B cell (primary cell): ENCODE data around the gene EXOC4. TPM values are rescaled to one million over a fixed set of nuclear protein-coding genes. Genes with fewer than 3 reads are reported as not detected.

Experiments
- ATAC-seq: fragments of 200-7000 bp; cut with Tn5 transposase; one replicate; pipeline ENCODE4 v1.10.0; 2021; ENCODE audit warnings: low read depth, mild to moderate bottlenecking, moderate number of reproducible peaks, moderate library complexity
- CTCF ChIA-PET: fragments of 350-600 bp; sonication (Branson Sonifier 250); formaldehyde crosslinking; loops from one replicate; lab custom pipeline; 2021; ENCODE audit warnings: antibody characterized with exemption, inconsistent platforms; lab: Charles Lee
- POLR2A ChIA-PET: fragments of 350-600 bp; sonication (Branson Sonifier 250); formaldehyde crosslinking; loops from one replicate; lab custom pipeline; 2021; ENCODE audit warnings: antibody characterized with exemption; lab: Charles Lee
- DNase-seq: peaks from one replicate; pipeline ENCODE4 v3.0.0; 2013
- H2AFZ ChIP-seq: 2 replicates; pipeline ENCODE4 v1.6.1; 2012; ENCODE audit warnings: mild to moderate bottlenecking, low read depth, low read length; ENCODE audit not compliant: insufficient read depth, poor library complexity, severe bottlenecking
- H3K27ac ChIP-seq, 2 donors: 1 replicate in 1 of 2; 2 replicates in 1 of 2; pipeline ENCODE4 v1.5.1; 2012 to 2013; ENCODE audit warnings: low read length in 2 of 2, mild to moderate bottlenecking in 2 of 2, moderate library complexity in 1 of 2
- H3K27me3 ChIP-seq, 4 experiments: fragments of 200-600 bp in 1 of 4; sonication (generic) in 1 of 4; replicated peaks in 1 of 4; 1 replicate in 2 of 4; 2 replicates in 2 of 4; pipeline versions ENCODE4 v1.6.1 to v1.7.0; 2013 to 2016; ENCODE audit warnings: low read length in 3 of 4, mild to moderate bottlenecking in 2 of 4, mixed read lengths in 1 of 4, moderate library complexity in 1 of 4; ENCODE audit not compliant: insufficient read depth in 4 of 4, control insufficient read depth in 3 of 4; ENCODE audit errors: control extremely low read depth in 1 of 4
- H3K36me3 ChIP-seq, 2 experiments: replicated peaks in 1 of 2; 1 replicate in 1 of 2; 2 replicates in 1 of 2; pipeline versions ENCODE4 v1.6.1 to v1.7.1; 2013; ENCODE audit warnings: low read length in 1 of 2; ENCODE audit not compliant: insufficient read depth in 2 of 2, control insufficient read depth in 1 of 2; ENCODE audit errors: control extremely low read depth in 1 of 2, extremely low read depth in 1 of 2
- H3K4me1 ChIP-seq, 2 donors: fragments of 200-600 bp in 1 of 2; sonication (generic) in 1 of 2; 1 replicate in 1 of 2; 2 replicates in 1 of 2; pipeline versions ENCODE4 v1.5.1 to v1.6.1; 2013 to 2017; ENCODE audit warnings: low read length in 2 of 2; ENCODE audit not compliant: control insufficient read depth in 2 of 2, insufficient read depth in 2 of 2
- H3K4me2 ChIP-seq: replicated peaks from 2 replicates; pipeline ENCODE3; 2012; ENCODE audit warnings: mild to moderate bottlenecking, low read depth, low read length; ENCODE audit not compliant: poor library complexity, severe bottlenecking
- H3K4me3 ChIP-seq, 5 experiments: fragments of 200-600 bp in 1 of 5; sonication (generic) in 1 of 5; 1 replicate in 3 of 5; 2 replicates in 2 of 5; pipeline versions ENCODE4 v1.5.1 to v1.7.0; 2011 to 2016; ENCODE audit warnings: low read length in 4 of 5, mild to moderate bottlenecking in 4 of 5, low read depth in 2 of 5, control low read depth in 1 of 5, moderate library complexity in 1 of 5; ENCODE audit not compliant: insufficient read depth in 1 of 5; ENCODE audit errors: control extremely low read depth in 1 of 5, extremely low read depth in 1 of 5
- H3K79me2 ChIP-seq: fragments of 200-600 bp; sonication (generic); one replicate; pipeline ENCODE4 v1.6.0; 2016; ENCODE audit warnings: low read length; ENCODE audit not compliant: control insufficient read depth, insufficient read depth
- H3K9ac ChIP-seq: fragments of 200-600 bp; sonication (generic); 2 replicates; pipeline ENCODE4 v1.6.1; 2017; ENCODE audit warnings: mild to moderate bottlenecking, low read length, moderate library complexity
- H3K9me3 ChIP-seq, 3 donors: one replicate each; pipeline versions ENCODE4 v1.6.1 to v1.7.1; 2013; ENCODE audit warnings: low read length in 2 of 3; ENCODE audit not compliant: control insufficient read depth in 2 of 3, insufficient read depth in 1 of 3; ENCODE audit errors: control extremely low read depth in 1 of 3
- H4K20me1 ChIP-seq: 2 replicates; pipeline ENCODE4 v1.6.0; 2012; ENCODE audit warnings: mild to moderate bottlenecking, low read length; ENCODE audit not compliant: insufficient read depth, control insufficient read depth, poor library complexity, severe bottlenecking
- H3K27ac Mint-ChIP-seq: one replicate; pipeline ENCODE4 v1.8.0; 2021; ENCODE audit warnings: mixed read lengths
- H3K27me3 Mint-ChIP-seq: one replicate; pipeline ENCODE4 v1.8.0; 2021; ENCODE audit warnings: mixed read lengths
- H3K4me1 Mint-ChIP-seq: one replicate; pipeline ENCODE4 v1.8.0; 2021; ENCODE audit warnings: mixed read lengths
- H3K4me3 Mint-ChIP-seq: one replicate; pipeline ENCODE4 v1.8.0; 2021; ENCODE audit warnings: mixed read lengths
- H3K9me3 Mint-ChIP-seq: one replicate; pipeline ENCODE4 v1.8.0; 2022; ENCODE audit warnings: mixed read lengths; ENCODE audit not compliant: insufficient read depth
- CTCF ChIP-seq: fragments of 200-600 bp; IDR thresholded peaks from one replicate; pipeline ENCODE4 v1.8.0; 2022; ENCODE audit warnings: antibody characterized with exemption, mild to moderate bottlenecking
- EZH2 ChIP-seq: IDR thresholded peaks from 2 replicates; pipeline ENCODE4 v1.6.1; 2012; ENCODE audit warnings: borderline replicate concordance, low read depth, mild to moderate bottlenecking, moderate library complexity, low read length; ENCODE audit not compliant: insufficient read depth, poor library complexity, severe bottlenecking
- WGBS: methylation state at CpG from one replicate; pipeline ENCODE4 v1.1.5; 2013; ENCODE audit warnings: missing lambda C conversion rate; ENCODE audit not compliant: insufficient coverage; 5-methylcytosine and 5-hydroxymethylcytosine counted together
- intact Hi-C: fragments of 100-400 bp; cut with micrococcal nuclease; formaldehyde crosslinking; loops from one replicate; pipeline ENCODE4 v1.10.0; 2022
- polyA plus RNA-seq: library from polyadenylated mRNA; depleted of rRNA; stranded (reverse); fragments of >200 nt; gene quantifications from 2 replicates; pipeline ENCODE4 v1.2.3, GENCODE V29; 2012
- total RNA-seq, 2 donors: library from RNA; stranded (reverse); fragments of 120-200 nt in 1 of 2; gene quantifications; 1 replicate in 1 of 2; 2 replicates in 1 of 2; pipeline versions ENCODE4 v1.2.3 to v1.2.4, GENCODE V29; 2013 to 2022

EXOC4 gene
- total and polyA plus RNA-seq, 2 donors (not counting 1 experiment from before 2014, with no cell fraction given): 16.7 to 135 TPM

GRCh38 chr7:133822868-133823552, 570.1 kb downstream of the EXOC4 start:
- Histone ChIP-seq H3K4me1 (no peaks in the 10 kb centered on the region), H2AFZ (no peak overlapping the region), H3K79me2 (no peaks in the 10 kb centered on the region), H3K27ac (no peak overlapping the region), H3K4me3 (no peak overlapping the region), H3K9me3 (peaks cover 0 to 2% (median 0%) of the 10 kb centered on the region in 3 donors), H3K9ac (no peak overlapping the region), H3K36me3 (peaks cover 5 to 9% of the 10 kb centered on the region in 2 experiments), H4K20me1 (no peaks in the 10 kb centered on the region), H3K4me2 (no peak overlapping the region), H3K27me3 (no peaks in the 10 kb centered on the region)
- ChIA-PET CTCF (no interaction called here), POLR2A (no interaction called here)
- no peak overlapping the region for H3K27ac Mint-ChIP-seq
- no peaks in the 10 kb centered on the region for H3K4me1 Mint-ChIP-seq
- H3K4me3 Mint-ChIP-seq: no peak overlapping the region
- intact Hi-C loops: no loop called here
- ATAC-seq (no peak), DNase-seq (no peak)
- 100% methylated on average over 1 of the region's 4 CpGs for WGBS
- H3K27me3 Mint-ChIP-seq: no peaks in the 10 kb centered on the region
- H3K9me3 Mint-ChIP-seq: no peaks in the 10 kb centered on the region
- TF ChIP-seq CTCF (no peak), EZH2 (no peak)

GRCh38 chr7:133824132-133824531, 571.3 kb downstream of the EXOC4 start:
- ChIA-PET CTCF (no interaction called here), POLR2A (no interaction called here)
- peaks cover 0 to 3% of the 10 kb centered on the region in 2 experiments for H3K36me3 ChIP-seq
- DNase-seq (no peak), ATAC-seq (no peak)
- no peak overlapping the region for H2AFZ ChIP-seq
- WGBS: 94% methylated on average over 6 of the region's 6 CpGs
- H3K79me2 ChIP-seq: no peaks in the 10 kb centered on the region
- Mint-ChIP-seq H3K27ac (no peak overlapping the region), H3K4me3 (no peak overlapping the region), H3K4me1 (no peaks in the 10 kb centered on the region), H3K27me3 (no peaks in the 10 kb centered on the region), H3K9me3 (no peaks in the 10 kb centered on the region)
- peaks cover 0 to 2% (median 0%) of the 10 kb centered on the region in 3 donors for H3K9me3 ChIP-seq
- no peak overlapping the region for H3K9ac ChIP-seq
- no peaks in the 10 kb centered on the region for H4K20me1 ChIP-seq
- H3K4me2 ChIP-seq: no peak overlapping the region
- H3K27ac ChIP-seq: no peak overlapping the region
- no peaks in the 10 kb centered on the region for H3K4me1 ChIP-seq
- no peak for TF ChIP-seq CTCF
- TF ChIP-seq EZH2: no peak
- intact Hi-C loops: no loop called here
- H3K4me3 ChIP-seq: no peak overlapping the region
- H3K27me3 ChIP-seq: no peaks in the 10 kb centered on the region
